Liver (tissue), 3 donors: ENCODE data around the gene MXRA8.

Experiments
- JUND ChIP-seq, 2 donors: IDR thresholded peaks; 2 replicates each; pipeline ENCODE4 v1.6.1; 2016; ENCODE audit warnings: antibody characterized with exemption in 2 of 2
- RXRA ChIP-seq, 2 donors: IDR thresholded peaks; 2 replicates each; pipeline ENCODE4 v1.6.1; 2017 to 2018; ENCODE audit warnings: antibody characterized with exemption in 2 of 2, mild to moderate bottlenecking in 1 of 2
- TAF1 ChIP-seq: conservative IDR thresholded peaks from 2 replicates; pipeline ENCODE4 v1.6.1; 2016; ENCODE audit warnings: antibody characterized with exemption, mild to moderate bottlenecking
- ZBTB33 ChIP-seq: IDR thresholded peaks from 2 replicates; pipeline ENCODE4 v1.6.1; 2016; ENCODE audit warnings: antibody characterized with exemption
- TF ChIP-seq, protein P1 (sequence below): fragments of 150-350 bp; IDR thresholded peaks from 2 replicates; pipeline ENCODE4 v1.5.1; 2017; ENCODE audit warnings: improper control_type of control experiment, low read depth, low read length; ENCODE audit not compliant: missing input control
- donor health status: healthy.
- donor health status: healthy.

DNA sequence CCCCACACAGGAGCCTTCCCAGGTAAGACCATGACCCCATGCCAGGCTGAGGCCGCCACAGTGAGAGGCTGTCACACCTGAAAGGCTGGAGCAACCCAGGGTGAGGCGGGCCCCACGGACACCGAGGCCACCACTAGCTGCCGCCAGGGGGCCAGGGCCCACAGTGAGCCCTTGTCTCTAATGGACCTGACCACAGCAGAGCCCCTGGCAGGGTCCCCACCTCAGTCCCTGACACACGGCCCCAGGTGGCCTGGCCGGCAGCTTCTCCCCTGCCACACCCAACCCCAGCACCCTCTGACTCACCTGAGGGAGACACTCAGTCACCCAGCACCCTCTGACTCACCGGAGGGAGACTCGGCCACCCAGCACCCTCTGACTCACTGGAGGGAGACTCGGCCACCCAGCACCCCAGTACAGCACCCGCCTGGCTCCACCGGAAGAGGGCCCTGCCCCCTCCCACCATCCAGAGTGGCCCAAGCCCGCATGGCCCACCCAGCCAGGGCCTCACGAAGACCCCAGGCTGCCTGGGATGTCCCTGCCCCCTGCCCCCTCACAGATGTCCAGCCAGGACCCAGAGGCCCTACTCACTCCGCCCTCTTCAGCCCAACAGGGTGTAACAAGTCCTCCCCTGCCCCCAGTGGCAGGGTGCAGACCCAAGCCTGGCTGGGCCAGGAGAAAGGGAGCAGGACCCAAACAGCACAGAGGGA, 13.5 kb downstream of the MXRA8 start:
- TF ChIP-seq, protein P1, sequence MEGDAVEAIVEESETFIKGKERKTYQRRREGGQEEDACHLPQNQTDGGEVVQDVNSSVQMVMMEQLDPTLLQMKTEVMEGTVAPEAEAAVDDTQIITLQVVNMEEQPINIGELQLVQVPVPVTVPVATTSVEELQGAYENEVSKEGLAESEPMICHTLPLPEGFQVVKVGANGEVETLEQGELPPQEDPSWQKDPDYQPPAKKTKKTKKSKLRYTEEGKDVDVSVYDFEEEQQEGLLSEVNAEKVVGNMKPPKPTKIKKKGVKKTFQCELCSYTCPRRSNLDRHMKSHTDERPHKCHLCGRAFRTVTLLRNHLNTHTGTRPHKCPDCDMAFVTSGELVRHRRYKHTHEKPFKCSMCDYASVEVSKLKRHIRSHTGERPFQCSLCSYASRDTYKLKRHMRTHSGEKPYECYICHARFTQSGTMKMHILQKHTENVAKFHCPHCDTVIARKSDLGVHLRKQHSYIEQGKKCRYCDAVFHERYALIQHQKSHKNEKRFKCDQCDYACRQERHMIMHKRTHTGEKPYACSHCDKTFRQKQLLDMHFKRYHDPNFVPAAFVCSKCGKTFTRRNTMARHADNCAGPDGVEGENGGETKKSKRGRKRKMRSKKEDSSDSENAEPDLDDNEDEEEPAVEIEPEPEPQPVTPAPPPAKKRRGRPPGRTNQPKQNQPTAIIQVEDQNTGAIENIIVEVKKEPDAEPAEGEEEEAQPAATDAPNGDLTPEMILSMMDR: peak; percentile 30
- TF ChIP-seq TAF1: no peak
- TF ChIP-seq ZBTB33: no peak
- TF ChIP-seq RXRA (IDR thresholded peaks at IDR 0.05): no peak
- TF ChIP-seq JUND (IDR thresholded peaks at IDR 0.05): no peak
